ENCODE measurements around the gene PNRC2.
"Not testable (repeated sequence)": the region's sequence is repeated elsewhere in the genome, so short reads cannot be mapped to it uniquely, and the experiment has no call there.

PNRC2 gene

GRCh38 chr1:23957096-23957495 lies 2.5 kb upstream of the PNRC2 start:
- DNase-seq: no peak

GRCh38 chr1:23958040-23958809 lies 1.4 kb upstream of the PNRC2 start:
- DNase-seq: not testable (repeated sequence)

GRCh38 chr1:23958810-23959460 lies 693 bp upstream of the PNRC2 start:
- peak; percentile 98 for DNase-seq

GRCh38 chr1:23960291-23961020 lies 828 bp downstream of the PNRC2 start:
- no peak for DNase-seq

GRCh38 chr1:23963617-23964234 lies 4.1 kb downstream of the PNRC2 start:
- DNase-seq: no peak

- no peak for DNase-seq
Observed at GRCh38 chr1:23964235-23964668, 4.6 kb downstream of the PNRC2 start.

GRCh38 chr1:23964790-23965740 lies 5.4 kb downstream of the PNRC2 start:
- DNase-seq: no peak

- no peak for DNase-seq
Observed at GRCh38 chr1:23966973-23967493, 7.4 kb downstream of the PNRC2 start.

- no peak for DNase-seq
Observed at GRCh38 chr1:23967871-23968270, 8.2 kb downstream of the PNRC2 start.

- DNase-seq: no peak
Observed at GRCh38 chr1:23977187-23977853, 17.7 kb downstream of the PNRC2 start.

GRCh38 chr1:23977854-23978191 lies 18.2 kb downstream of the PNRC2 start:
- DNase-seq: no peak

GRCh38 chr1:23978805-23979204 lies 19.2 kb downstream of the PNRC2 start:
- no peak for DNase-seq

GRCh38 chr1:23979387-23979880 lies 19.8 kb downstream of the PNRC2 start:
- DNase-seq: no peak

GRCh38 chr1:23979881-23980727 lies 20.5 kb downstream of the PNRC2 start, which contains the start of gene SRSF10:
TSS of gene SRSF10 (minus strand) at chr1:23980327. CDS start at chr1:23980255, 72 bp downstream.
- DNase-seq: peak; percentile 99

GRCh38 chr1:23980728-23981070 lies 21.1 kb downstream of the PNRC2 start:
- DNase-seq: peak; percentile 73

GRCh38 chr1:23984417-23985186 lies 25.0 kb downstream of the PNRC2 start:
- no peak for DNase-seq

- DNase-seq: not testable (repeated sequence)
Observed at GRCh38 chr1:23987038-23987437, 27.4 kb downstream of the PNRC2 start.

GRCh38 chr1:23989263-23989662 lies 29.6 kb downstream of the PNRC2 start:
- DNase-seq: no peak

- not testable (repeated sequence) for DNase-seq
Observed at GRCh38 chr1:23992011-23992410, 32.4 kb downstream of the PNRC2 start.
